Mesendoderm (in vitro differentiated cells): ENCODE results near the gene SLFN5. TPM values are rescaled to one million over a fixed set of nuclear protein-coding genes. Genes with fewer than 3 reads are reported as not detected.
"Not testable (repeated sequence)": the region's sequence is repeated elsewhere in the genome, so short reads cannot be mapped to it uniquely, and the experiment has no call there.

Experiments
- DNase-seq: peaks from one replicate; pipeline ENCODE4 v3.0.0; 2013
- H2AK5ac ChIP-seq: 2 replicates; pipeline ENCODE4 v1.6.1; 2013; ENCODE audit warnings: low read length, inconsistent platforms
- H2BK120ac ChIP-seq: 2 replicates; pipeline ENCODE4 v1.6.1; 2013; ENCODE audit warnings: low read depth, mild to moderate bottlenecking, low read length, moderate library complexity, mixed read lengths
- H2BK15ac ChIP-seq: replicated peaks from 2 replicates; pipeline ENCODE4 v1.6.1; 2013; ENCODE audit warnings: low read depth, mild to moderate bottlenecking, moderate library complexity
- H2BK5ac ChIP-seq: 2 replicates; pipeline ENCODE4 v1.6.1; 2013; ENCODE audit warnings: low read length, inconsistent platforms
- H3K18ac ChIP-seq: 2 replicates; pipeline ENCODE4 v1.6.1; 2013; ENCODE audit warnings: mild to moderate bottlenecking, low read length, mixed read lengths
- H3K23ac ChIP-seq: one replicate; pipeline ENCODE4 v1.6.1; 2013; ENCODE audit warnings: low read length
- H3K27ac ChIP-seq: 2 replicates; pipeline ENCODE4 v1.5.1; 2013; ENCODE audit warnings: low read depth, mild to moderate bottlenecking, inconsistent platforms, low read length, moderate library complexity
- H3K27me3 ChIP-seq: 2 replicates; pipeline ENCODE4 v1.6.1; 2013; ENCODE audit warnings: low read length, control low read depth, mild to moderate bottlenecking, inconsistent platforms; ENCODE audit not compliant: insufficient read depth, poor library complexity
- H3K36me3 ChIP-seq: 2 replicates; pipeline ENCODE4 v1.6.1; 2013; ENCODE audit warnings: low read length, inconsistent platforms; ENCODE audit not compliant: control insufficient read depth, insufficient read depth
- H3K4ac ChIP-seq: one replicate; pipeline ENCODE4 v1.6.1; 2013; ENCODE audit warnings: low read depth, mild to moderate bottlenecking, low read length, moderate library complexity
- H3K4me1 ChIP-seq: 2 replicates; pipeline ENCODE4 v1.6.1; 2013; ENCODE audit warnings: low read depth, low read length, inconsistent platforms; ENCODE audit not compliant: control insufficient read depth
- H3K4me2 ChIP-seq: 2 replicates; pipeline ENCODE4 v1.6.1; 2013; ENCODE audit warnings: low read length
- H3K4me3 ChIP-seq: 2 replicates; pipeline ENCODE4 v1.5.1; 2013; ENCODE audit warnings: mild to moderate bottlenecking, low read length
- H3K56ac ChIP-seq: one replicate; pipeline ENCODE4 v1.6.1; 2013; ENCODE audit warnings: low read length
- H3K79me1 ChIP-seq: 2 replicates; pipeline ENCODE4 v1.6.1; 2013; ENCODE audit warnings: low read length, inconsistent platforms
- H3K79me2 ChIP-seq: 2 replicates; pipeline ENCODE4 v1.6.1; 2013; ENCODE audit warnings: mild to moderate bottlenecking, low read length; ENCODE audit not compliant: control insufficient read depth, insufficient read depth
- H3K9ac ChIP-seq: 2 replicates; pipeline ENCODE4 v1.6.1; 2013; ENCODE audit warnings: low read length, inconsistent platforms
- H4K5ac ChIP-seq: one replicate; pipeline ENCODE4 v1.6.1; 2013; ENCODE audit warnings: low read length
- H4K8ac ChIP-seq: one replicate; pipeline ENCODE4 v1.6.1; 2013; ENCODE audit warnings: low read depth, mild to moderate bottlenecking, control low read depth, low read length, moderate library complexity
- WGBS: extraction: QIAGEN DNeasy Blood & Tissue Kit; methylation state at CpG from one replicate; pipeline ENCODE4 v1.1.7; 2013; ENCODE audit warnings: low lambda C conversion rate, missing lambda C conversion rate; ENCODE audit not compliant: insufficient coverage; ENCODE audit errors: extremely low coverage; 5-methylcytosine and 5-hydroxymethylcytosine counted together
- polyA plus RNA-seq, 2 experiments: library from polyadenylated mRNA; stranded (reverse); fragments of 200-250 nt; gene quantifications; one replicate each; pipeline ENCODE4 v1.2.3, GENCODE V29; 2013

SLFN5 gene
- polyA plus RNA-seq (2013, experiment 1 of 2) = 2.3 TPM
- 2.0 TPM for polyA plus RNA-seq (2013, experiment 2 of 2)

DNA sequence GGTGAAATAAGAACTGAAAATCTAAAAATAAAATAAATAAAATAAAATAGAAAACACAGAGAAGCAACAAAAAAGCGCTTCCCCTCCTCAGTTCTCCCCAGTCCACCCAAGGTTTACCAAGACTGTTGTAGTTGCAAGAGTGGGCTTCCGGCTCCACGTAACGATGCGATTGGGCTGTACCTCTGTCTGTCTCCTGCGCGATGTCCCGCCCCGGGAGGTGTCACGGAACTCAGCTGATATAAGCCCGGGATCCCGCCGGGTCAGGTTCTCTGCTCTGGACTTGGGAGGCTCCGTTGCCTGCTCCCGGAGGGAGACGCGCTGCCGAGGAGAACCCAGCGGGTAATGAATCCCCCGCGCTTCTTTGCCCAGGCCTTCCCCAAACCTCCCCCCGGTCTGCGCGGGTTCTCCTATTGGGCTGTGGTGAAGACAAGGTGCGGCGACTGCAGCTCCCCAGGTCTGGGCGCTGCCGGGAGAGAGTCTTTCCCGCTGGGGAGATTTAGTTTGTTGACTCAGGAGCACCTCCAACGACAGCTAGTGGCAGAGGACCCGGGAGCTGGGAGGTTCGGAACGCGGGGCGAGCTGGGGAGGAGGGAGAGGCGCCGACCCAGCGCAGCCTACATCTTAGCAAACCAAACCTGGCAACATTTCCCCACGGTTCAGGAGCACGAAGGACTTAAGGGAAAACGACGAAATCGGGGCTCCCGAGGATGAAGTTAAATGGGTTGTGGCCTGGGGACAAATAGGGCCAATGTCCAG is at the start of gene SLFN5:
Gene SLFN5, plus strand, starts transcription at position 268 of the 756 bp plus-strand sequence. CDS start 15,619 bp downstream, outside the sequence.
- Histone ChIP-seq H4K8ac (no peak within 1 kb of the TSS), H3K18ac (peak within 1 kb of the TSS; percentile 35), H2BK15ac (no peak within 1 kb of the TSS), H2BK5ac (peak within 1 kb of the TSS; percentile 47), H3K4ac (no peak within 1 kb of the TSS), H4K5ac (peak within 1 kb of the TSS; percentile 30), H3K4me2 (peak within 1 kb of the TSS; percentile 99), H3K27me3 (no peaks in the 10 kb centered on the region), H2AK5ac (peak within 1 kb of the TSS; percentile 62), H3K27ac (peak within 1 kb of the TSS; percentile 82), H3K9ac (peak within 1 kb of the TSS; percentile 94), H2BK120ac (no peak within 1 kb of the TSS), H3K79me2 (no peaks in the 10 kb centered on the region), H3K23ac (peak within 1 kb of the TSS; percentile 15), H3K56ac (peak within 1 kb of the TSS; percentile 93), H3K4me1 (no peaks in the 10 kb centered on the region), H3K4me3 (peak within 1 kb of the TSS; percentile 87), H3K36me3 (no peaks in the 10 kb centered on the region), H3K79me1 (peaks cover 2% of the 10 kb centered on the region)
- no CpG with 5 or more reads among the region's 44 CpGs for WGBS
- peak; percentile 94 for DNase-seq

DNA sequence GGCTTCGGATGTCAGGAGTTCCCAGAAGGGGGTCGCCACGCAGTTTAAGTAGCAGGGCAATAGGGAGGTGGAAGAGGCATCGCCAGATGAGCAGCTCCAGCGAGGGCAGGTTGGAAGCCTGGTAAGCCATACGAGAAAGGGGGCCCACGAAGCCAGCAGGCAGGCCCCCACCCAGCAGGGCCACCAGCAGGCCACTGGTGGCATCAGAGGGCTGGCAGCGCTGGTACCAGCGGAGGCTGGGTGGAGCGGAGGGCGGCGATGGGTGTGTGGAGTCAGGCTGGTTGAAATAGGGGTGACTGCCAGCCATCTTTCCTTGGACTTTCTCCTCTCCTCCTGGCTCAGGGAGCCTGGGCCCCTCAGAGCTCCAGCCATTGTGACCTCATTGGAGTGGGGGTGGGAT is 48.9 kb upstream of the SLFN5 start, which contains the start of gene SLC35G3:
Gene SLC35G3, minus strand, starts transcription at position 393 of the 400 bp plus-strand sequence. Its CDS starts 86 bp downstream, at position 307.
- not testable (repeated sequence) for DNase-seq, H3K9ac ChIP-seq, H3K79me2 ChIP-seq, H3K27me3 ChIP-seq, H3K27ac ChIP-seq, H2BK15ac ChIP-seq, H3K18ac ChIP-seq, H4K5ac ChIP-seq, H3K79me1 ChIP-seq, H2BK5ac ChIP-seq, H3K56ac ChIP-seq, H3K4me2 ChIP-seq, H4K8ac ChIP-seq, H3K36me3 ChIP-seq, H3K23ac ChIP-seq, H3K4ac ChIP-seq, H3K4me1 ChIP-seq, H2AK5ac ChIP-seq, H2BK120ac ChIP-seq, H3K4me3 ChIP-seq
- WGBS = no CpG with 5 or more reads among the region's 12 CpGs

DNA sequence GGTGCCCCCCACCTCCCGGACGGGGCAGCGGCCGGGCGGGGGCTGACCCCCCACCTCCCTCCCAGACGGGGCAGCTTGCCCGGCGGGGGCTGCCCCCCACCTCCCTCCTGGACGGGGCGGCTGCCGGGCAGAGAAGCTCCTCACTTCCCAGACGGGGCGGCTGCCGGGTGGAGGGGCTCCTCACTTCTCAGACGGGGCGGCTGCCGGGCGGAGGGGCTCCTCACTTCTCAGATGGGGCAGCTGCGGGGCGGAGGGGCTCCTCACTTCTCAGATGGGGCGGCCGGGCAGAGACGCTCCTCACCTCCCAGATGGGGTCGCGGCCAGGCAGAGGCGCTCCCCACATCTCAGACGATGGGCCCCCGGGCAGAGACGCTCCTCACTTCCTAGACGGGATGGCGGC is 47.8 kb upstream of the SLFN5 start:
- not testable (repeated sequence) for H2BK15ac ChIP-seq, H3K4me2 ChIP-seq, H3K4me1 ChIP-seq, H2BK120ac ChIP-seq, H2AK5ac ChIP-seq, H3K56ac ChIP-seq, DNase-seq, H3K27me3 ChIP-seq, H3K4me3 ChIP-seq, H3K23ac ChIP-seq, H3K79me2 ChIP-seq, H3K27ac ChIP-seq, H3K18ac ChIP-seq, H4K8ac ChIP-seq, H3K4ac ChIP-seq, H2BK5ac ChIP-seq, H3K36me3 ChIP-seq, H3K79me1 ChIP-seq, H3K9ac ChIP-seq, H4K5ac ChIP-seq
- WGBS = no CpG with 5 or more reads among the region's 31 CpGs

GRCh38 chr17:35202582-35202981 is 40.3 kb upstream of the SLFN5 start:
- H3K27ac ChIP-seq, H4K5ac ChIP-seq, H3K4me2 ChIP-seq, H3K56ac ChIP-seq, H3K4me1 ChIP-seq, H3K9ac ChIP-seq, H2AK5ac ChIP-seq, H2BK120ac ChIP-seq, H3K36me3 ChIP-seq, H3K18ac ChIP-seq, H2BK15ac ChIP-seq, H3K23ac ChIP-seq, H3K79me1 ChIP-seq, H3K27me3 ChIP-seq, H4K8ac ChIP-seq, H3K4me3 ChIP-seq, DNase-seq, H3K4ac ChIP-seq, H3K79me2 ChIP-seq, H2BK5ac ChIP-seq: not testable (repeated sequence)
- WGBS = no CpG with 5 or more reads among the region's 2 CpGs

GRCh38 chr17:35210741-35211140 is 32.1 kb upstream of the SLFN5 start:
- Histone ChIP-seq H2BK120ac (no peak overlapping the region), H2BK5ac (no peak overlapping the region), H4K8ac (no peak overlapping the region), H3K4me2 (no peak overlapping the region), H2BK15ac (no peak overlapping the region), H3K79me1 (no peaks in the 10 kb centered on the region), H3K4me1 (no peaks in the 10 kb centered on the region), H3K18ac (no peak overlapping the region), H3K36me3 (no peaks in the 10 kb centered on the region), H3K56ac (no peak overlapping the region), H3K27me3 (no peaks in the 10 kb centered on the region), H3K4me3 (no peak overlapping the region), H3K23ac (no peak overlapping the region), H3K27ac (no peak overlapping the region), H2AK5ac (no peak overlapping the region), H3K9ac (no peak overlapping the region), H3K4ac (no peak overlapping the region), H4K5ac (no peak overlapping the region), H3K79me2 (no peaks in the 10 kb centered on the region)
- no peak for DNase-seq
- WGBS = no CpG with 5 or more reads among the region's 7 CpGs
